ENCODE measurements around the gene THAP4. TPM values are rescaled to one million over a fixed set of nuclear protein-coding genes. Genes with fewer than 3 reads are reported as not detected.
A peak's percentile ranks its signal among the peaks of the same experiment; 100 is the strongest.

THAP4 gene
- total and polyA plus RNA-seq, 2 of the 13 experiments (the other 11 are each of a cell fraction or from before 2014, with no cell fraction given) = 59.7 to 75.7 TPM

- no peak for TF ChIP-seq PHB2 (IDR thresholded peaks at IDR 0.05; ENCODE audit: partially characterized antibody)
- TF ChIP-seq BRF2 (CRISPR knock-in tag; IDR thresholded peaks at IDR 0.05) = no peak
- peak; percentile 52; the same call in 1 of the 2 replicates for TF ChIP-seq ZNF280B (CRISPR knock-in tag; IDR thresholded peaks at IDR 0.05; ENCODE audit: borderline replicate concordance)
- TF ChIP-seq ZNF24 (IDR thresholded peaks at IDR 0.05) = no peak
- no peak for TF ChIP-seq MBNL3 (CRISPR knock-in tag; conservative IDR thresholded peaks at IDR 0.05)
- TF ChIP-seq SUZ12 (IDR thresholded peaks at IDR 0.05; ENCODE audit: low read depth, low read length) = no peak
- no peak for TF ChIP-seq CBX5 (CRISPR knock-in tag; IDR thresholded peaks at IDR 0.05; ENCODE audit: borderline replicate concordance)
- no peak for TF ChIP-seq RFXANK (CRISPR knock-in tag; IDR thresholded peaks at IDR 0.05)
- TF ChIP-seq NCOA2 (CRISPR knock-in tag; IDR thresholded peaks at IDR 0.05) = no peak
- TF ChIP-seq LCORL (IDR thresholded peaks at IDR 0.05) = no peak
- TF ChIP-seq LCORL (CRISPR knock-in tag; IDR thresholded peaks at IDR 0.05) = peak; percentile 58
- peak; percentile 66; the same call in 1 of the 2 replicates for TF ChIP-seq ZNF414 (CRISPR knock-in tag; IDR thresholded peaks at IDR 0.05)
- no peak for TF ChIP-seq SMAD1 (CRISPR knock-in tag; IDR thresholded peaks at IDR 0.05; ENCODE audit: borderline replicate concordance, low read depth)
- TF ChIP-seq ATF2 (CRISPR knock-in tag; IDR thresholded peaks at IDR 0.05) = no peak
- no peak for TF ChIP-seq ZBTB38 (CRISPR knock-in tag; IDR thresholded peaks at IDR 0.05)
- TF ChIP-seq ZBTB3 (CRISPR knock-in tag; IDR thresholded peaks at IDR 0.05; ENCODE audit: borderline replicate concordance, low read depth) = no peak
- TF ChIP-seq ZSCAN22 (CRISPR knock-in tag; IDR thresholded peaks at IDR 0.05) = no peak
- no peak for TF ChIP-seq KLF12 (CRISPR knock-in tag; IDR thresholded peaks at IDR 0.05; ENCODE audit: borderline replicate concordance)
- TF ChIP-seq NAIF1 (CRISPR knock-in tag; IDR thresholded peaks at IDR 0.05; ENCODE audit: borderline replicate concordance) = no peak
- TF ChIP-seq RAD21 (CRISPR knock-in tag; IDR thresholded peaks at IDR 0.05) = 0 out of 2 replicates have a peak, but pooled peaks have one; percentile 10
- TF ChIP-seq RFX1 (IDR thresholded peaks at IDR 0.05) = no peak
- no peak for TF ChIP-seq MEF2D (CRISPR knock-in tag; IDR thresholded peaks at IDR 0.05)
- TF ChIP-seq ISX (CRISPR knock-in tag; conservative IDR thresholded peaks at IDR 0.05) = no peak
- no peak for TF ChIP-seq GFI1 (CRISPR knock-in tag; IDR thresholded peaks at IDR 0.05; ENCODE audit: borderline replicate concordance)
- no peak for TF ChIP-seq FOSL2 (CRISPR knock-in tag; IDR thresholded peaks at IDR 0.05)
- no peak for TF ChIP-seq KLF9 (CRISPR knock-in tag; IDR thresholded peaks at IDR 0.05; ENCODE audit: low read depth)
- TF ChIP-seq ZNF33A (CRISPR knock-in tag; IDR thresholded peaks at IDR 0.05; ENCODE audit: borderline replicate concordance) = no peak
- peak; percentile 24; the same call in 1 of the 2 replicates for TF ChIP-seq NCOA1 (CRISPR knock-in tag; IDR thresholded peaks at IDR 0.05)
- TF ChIP-seq IKZF1 (IDR thresholded peaks at IDR 0.05) = no peak
- no peak for TF ChIP-seq ZNF224 (CRISPR knock-in tag; IDR thresholded peaks at IDR 0.05)
These were observed 84.8 kb downstream of the THAP4 start (continued) for GRCh38 chr2:241551998-241552737.
